ENCODE data around the gene SMAD3.

Gene SMAD3

GRCh38 chr15:67196222-67196621 is 130.8 kb downstream of the SMAD3 start:
- H3K4me3 ChIP-seq (ENCODE audit: low read depth in 1 of 2, low read length in 2 of 2): no peak overlapping the region
- H3K27ac ChIP-seq (ENCODE audit: low read length): no peak overlapping the region
- H3K36me3 ChIP-seq (ENCODE audit: control insufficient read depth in 1 of 2, insufficient read depth in 2 of 2, low read length in 2 of 2): peaks cover 9 to 14% of the 10 kb centered on the region in 2 donors
- H3K4me1 ChIP-seq (ENCODE audit: control insufficient read depth in 1 of 2, insufficient read depth in 2 of 2, low read length in 2 of 2): peaks cover 4 to 18% of the 10 kb centered on the region in 2 donors
- H3K27me3 ChIP-seq (ENCODE audit: low read depth, low read length): no peaks in the 10 kb centered on the region
- no peaks in the 10 kb centered on the region for H3K9me3 ChIP-seq (ENCODE audit: control insufficient read depth in 1 of 2, low read length in 2 of 2)

GRCh38 chr15:67196672-67197363 is 131.4 kb downstream of the SMAD3 start:
- Histone ChIP-seq H3K4me3 (ENCODE audit: low read depth in 1 of 2, low read length in 2 of 2) (no peak overlapping the region), H3K27me3 (ENCODE audit: low read depth, low read length) (no peaks in the 10 kb centered on the region), H3K4me1 (ENCODE audit: control insufficient read depth in 1 of 2, insufficient read depth in 2 of 2, low read length in 2 of 2) (peaks cover 4 to 18% of the 10 kb centered on the region in 2 donors), H3K36me3 (ENCODE audit: control insufficient read depth in 1 of 2, insufficient read depth in 2 of 2, low read length in 2 of 2) (peaks cover 7 to 15% of the 10 kb centered on the region in 2 donors), H3K9me3 (ENCODE audit: control insufficient read depth in 1 of 2, low read length in 2 of 2) (no peaks in the 10 kb centered on the region), H3K27ac (ENCODE audit: low read length) (no peak overlapping the region)

GRCh38 chr15:67197364-67197695 is 131.9 kb downstream of the SMAD3 start:
- Histone ChIP-seq H3K36me3 (ENCODE audit: control insufficient read depth in 1 of 2, insufficient read depth in 2 of 2, low read length in 2 of 2) (peaks cover 9 to 17% of the 10 kb centered on the region in 2 donors), H3K27me3 (ENCODE audit: low read depth, low read length) (no peaks in the 10 kb centered on the region), H3K4me3 (ENCODE audit: low read depth in 1 of 2, low read length in 2 of 2) (no peak overlapping the region), H3K4me1 (ENCODE audit: control insufficient read depth in 1 of 2, insufficient read depth in 2 of 2, low read length in 2 of 2) (peaks cover 4 to 18% of the 10 kb centered on the region in 2 donors), H3K27ac (ENCODE audit: low read length) (no peak overlapping the region), H3K9me3 (ENCODE audit: control insufficient read depth in 1 of 2, low read length in 2 of 2) (no peaks in the 10 kb centered on the region)

GRCh38 chr15:67198157-67198754 is 132.9 kb downstream of the SMAD3 start:
- Histone ChIP-seq H3K27me3 (ENCODE audit: low read depth, low read length) (no peaks in the 10 kb centered on the region), H3K4me1 (ENCODE audit: control insufficient read depth in 1 of 2, insufficient read depth in 2 of 2, low read length in 2 of 2) (peaks cover 4 to 12% of the 10 kb centered on the region in 2 donors), H3K36me3 (ENCODE audit: control insufficient read depth in 1 of 2, insufficient read depth in 2 of 2, low read length in 2 of 2) (peaks cover 16 to 17% of the 10 kb centered on the region in 2 donors), H3K27ac (ENCODE audit: low read length) (no peak overlapping the region), H3K4me3 (ENCODE audit: low read depth in 1 of 2, low read length in 2 of 2) (no peak overlapping the region), H3K9me3 (ENCODE audit: control insufficient read depth in 1 of 2, low read length in 2 of 2) (no peaks in the 10 kb centered on the region)

GRCh38 chr15:67199391-67199790 is 134.0 kb downstream of the SMAD3 start:
- Histone ChIP-seq H3K27ac (ENCODE audit: low read length) (no peak overlapping the region), H3K9me3 (ENCODE audit: control insufficient read depth in 1 of 2, low read length in 2 of 2) (no peaks in the 10 kb centered on the region), H3K4me1 (ENCODE audit: control insufficient read depth in 1 of 2, insufficient read depth in 2 of 2, low read length in 2 of 2) (peaks cover 0 to 3% of the 10 kb centered on the region in 2 donors), H3K4me3 (ENCODE audit: low read depth in 1 of 2, low read length in 2 of 2) (no peak overlapping the region), H3K36me3 (ENCODE audit: control insufficient read depth in 1 of 2, insufficient read depth in 2 of 2, low read length in 2 of 2) (peaks cover 23 to 26% of the 10 kb centered on the region in 2 donors), H3K27me3 (ENCODE audit: low read depth, low read length) (no peaks in the 10 kb centered on the region)

- no peaks in the 10 kb centered on the region for H3K27me3 ChIP-seq (ENCODE audit: low read depth, low read length)
- H3K4me1 ChIP-seq (ENCODE audit: control insufficient read depth in 1 of 2, insufficient read depth in 2 of 2, low read length in 2 of 2): peaks cover 0 to 3% of the 10 kb centered on the region in 2 donors
- no peak overlapping the region for H3K27ac ChIP-seq (ENCODE audit: low read length)
- no peaks in the 10 kb centered on the region for H3K9me3 ChIP-seq (ENCODE audit: control insufficient read depth in 1 of 2, low read length in 2 of 2)
- H3K36me3 ChIP-seq (ENCODE audit: control insufficient read depth in 1 of 2, insufficient read depth in 2 of 2, low read length in 2 of 2): peaks cover 23 to 28% of the 10 kb centered on the region in 2 donors
- no peak overlapping the region for H3K4me3 ChIP-seq (ENCODE audit: low read depth in 1 of 2, low read length in 2 of 2)
Observed at GRCh38 chr15:67199881-67200763, 134.7 kb downstream of the SMAD3 start.

- peaks cover 0 to 3% of the 10 kb centered on the region in 2 donors for H3K4me1 ChIP-seq (ENCODE audit: control insufficient read depth in 1 of 2, insufficient read depth in 2 of 2, low read length in 2 of 2)
- H3K27ac ChIP-seq (ENCODE audit: low read length): no peak overlapping the region
- H3K27me3 ChIP-seq (ENCODE audit: low read depth, low read length): no peaks in the 10 kb centered on the region
- H3K36me3 ChIP-seq (ENCODE audit: control insufficient read depth in 1 of 2, insufficient read depth in 2 of 2, low read length in 2 of 2): peaks cover 29 to 30% of the 10 kb centered on the region in 2 donors
- H3K9me3 ChIP-seq (ENCODE audit: control insufficient read depth in 1 of 2, low read length in 2 of 2): no peaks in the 10 kb centered on the region
- no peak overlapping the region for H3K4me3 ChIP-seq (ENCODE audit: low read depth in 1 of 2, low read length in 2 of 2)
Observed at GRCh38 chr15:67201136-67201535, 135.7 kb downstream of the SMAD3 start.

- no peaks in the 10 kb centered on the region for H3K27me3 ChIP-seq (ENCODE audit: low read depth, low read length)
- peaks cover 29 to 30% of the 10 kb centered on the region in 2 donors for H3K36me3 ChIP-seq (ENCODE audit: control insufficient read depth in 1 of 2, insufficient read depth in 2 of 2, low read length in 2 of 2)
- H3K27ac ChIP-seq (ENCODE audit: low read length): no peak overlapping the region
- no peak overlapping the region for H3K4me3 ChIP-seq (ENCODE audit: low read depth in 1 of 2, low read length in 2 of 2)
- peaks cover 0 to 2% of the 10 kb centered on the region in 2 donors for H3K4me1 ChIP-seq (ENCODE audit: control insufficient read depth in 1 of 2, insufficient read depth in 2 of 2, low read length in 2 of 2)
- H3K9me3 ChIP-seq (ENCODE audit: control insufficient read depth in 1 of 2, low read length in 2 of 2): no peaks in the 10 kb centered on the region
Observed at GRCh38 chr15:67202091-67202490, 136.7 kb downstream of the SMAD3 start.

GRCh38 chr15:67202991-67203390 is 137.6 kb downstream of the SMAD3 start:
- Histone ChIP-seq H3K27ac (ENCODE audit: low read length) (no peak overlapping the region), H3K9me3 (ENCODE audit: control insufficient read depth in 1 of 2, low read length in 2 of 2) (no peaks in the 10 kb centered on the region), H3K4me3 (ENCODE audit: low read depth in 1 of 2, low read length in 2 of 2) (no peak overlapping the region), H3K27me3 (ENCODE audit: low read depth, low read length) (no peaks in the 10 kb centered on the region), H3K36me3 (ENCODE audit: control insufficient read depth in 1 of 2, insufficient read depth in 2 of 2, low read length in 2 of 2) (peaks cover 30 to 32% of the 10 kb centered on the region in 2 donors), H3K4me1 (ENCODE audit: control insufficient read depth in 1 of 2, insufficient read depth in 2 of 2, low read length in 2 of 2) (no peaks in the 10 kb centered on the region)

- H3K36me3 ChIP-seq (ENCODE audit: control insufficient read depth in 1 of 2, insufficient read depth in 2 of 2, low read length in 2 of 2): peaks cover 24 to 34% of the 10 kb centered on the region in 2 donors
- H3K27ac ChIP-seq (ENCODE audit: low read length): no peak overlapping the region
- no peaks in the 10 kb centered on the region for H3K9me3 ChIP-seq (ENCODE audit: control insufficient read depth in 1 of 2, low read length in 2 of 2)
Observed at GRCh38 chr15:67207555-67208207, 142.3 kb downstream of the SMAD3 start.

GRCh38 chr15:67208396-67208795 is 143.0 kb downstream of the SMAD3 start:
- Histone ChIP-seq H3K4me3 (ENCODE audit: low read depth in 1 of 2, low read length in 2 of 2) (no peak overlapping the region), H3K9me3 (ENCODE audit: control insufficient read depth in 1 of 2, low read length in 2 of 2) (no peaks in the 10 kb centered on the region), H3K27ac (ENCODE audit: low read length) (no peak overlapping the region), H3K4me1 (ENCODE audit: control insufficient read depth in 1 of 2, insufficient read depth in 2 of 2, low read length in 2 of 2) (no peaks in the 10 kb centered on the region), H3K36me3 (ENCODE audit: control insufficient read depth in 1 of 2, insufficient read depth in 2 of 2, low read length in 2 of 2) (peaks cover 24 to 29% of the 10 kb centered on the region in 2 donors), H3K27me3 (ENCODE audit: low read depth, low read length) (no peaks in the 10 kb centered on the region)

More at GRCh38 chr15:67207555-67208207, 142.3 kb downstream of the SMAD3 start:
- H3K4me3 ChIP-seq (ENCODE audit: low read depth in 1 of 2, low read length in 2 of 2): no peak overlapping the region
- no peaks in the 10 kb centered on the region for H3K27me3 ChIP-seq (ENCODE audit: low read depth, low read length)
- no peaks in the 10 kb centered on the region for H3K4me1 ChIP-seq (ENCODE audit: control insufficient read depth in 1 of 2, insufficient read depth in 2 of 2, low read length in 2 of 2)
